ENCODE data around the gene TMEM217. TPM values are rescaled to one million over a fixed set of nuclear protein-coding genes. Genes with fewer than 3 reads are reported as not detected.

The TMEM217 gene
- total RNA-seq, 1 donor from 2014 or later, result 4.0 TPM

GRCh38 chr6:37177935-37178517 lies 79.9 kb downstream of the TMEM217 start:
- Mint-ChIP-seq H3K27ac (ENCODE audit: unreplicated experiment) (no peak overlapping the region), H3K4me1 (ENCODE audit: low read depth) (peaks cover 7% of the 10 kb centered on the region), H3K9me3 (ENCODE audit: low read depth) (no peaks in the 10 kb centered on the region), H3K27me3 (ENCODE audit: low read depth) (no peaks in the 10 kb centered on the region), H3K36me3 (ENCODE audit: low read depth) (peaks cover 20% of the 10 kb centered on the region), H3K4me3 (ENCODE audit: unreplicated experiment) (no peak overlapping the region)
- DNase-seq (ENCODE audit: low spot score), result no peak
- no peak for TF ChIP-seq CTCF (IDR thresholded peaks at IDR 0.05)

- H3K4me3 Mint-ChIP-seq (ENCODE audit: unreplicated experiment), result no peak overlapping the region
- H3K27me3 Mint-ChIP-seq (ENCODE audit: low read depth), result no peaks in the 10 kb centered on the region
- no peak for TF ChIP-seq CTCF (IDR thresholded peaks at IDR 0.05)
- no peak overlapping the region for H3K27ac Mint-ChIP-seq (ENCODE audit: unreplicated experiment)
- H3K9me3 Mint-ChIP-seq (ENCODE audit: low read depth), result no peaks in the 10 kb centered on the region
- H3K4me1 Mint-ChIP-seq (ENCODE audit: low read depth), result peaks cover 12% of the 10 kb centered on the region
- DNase-seq (ENCODE audit: low spot score), result no peak
- peaks cover 20% of the 10 kb centered on the region for H3K36me3 Mint-ChIP-seq (ENCODE audit: low read depth)
These were observed 80.6 kb downstream of the TMEM217 start for GRCh38 chr6:37177077-37177934.

- no peak for TF ChIP-seq CTCF (IDR thresholded peaks at IDR 0.05)
- Mint-ChIP-seq H3K36me3 (ENCODE audit: low read depth) (peaks cover 20% of the 10 kb centered on the region), H3K27me3 (ENCODE audit: low read depth) (no peaks in the 10 kb centered on the region)
These were observed 81.5 kb downstream of the TMEM217 start for GRCh38 chr6:37176268-37177076.

GRCh38 chr6:37175332-37176267 lies 82.3 kb downstream of the TMEM217 start:
- peaks cover 20% of the 10 kb centered on the region for H3K36me3 Mint-ChIP-seq (ENCODE audit: low read depth)
- no peaks in the 10 kb centered on the region for H3K27me3 Mint-ChIP-seq (ENCODE audit: low read depth)
- H3K4me1 Mint-ChIP-seq (ENCODE audit: low read depth), result peaks cover 27% of the 10 kb centered on the region
- no peaks in the 10 kb centered on the region for H3K9me3 Mint-ChIP-seq (ENCODE audit: low read depth)
- no peak overlapping the region for H3K4me3 Mint-ChIP-seq (ENCODE audit: unreplicated experiment)
- TF ChIP-seq CTCF (IDR thresholded peaks at IDR 0.05), result no peak
- H3K27ac Mint-ChIP-seq (ENCODE audit: unreplicated experiment), result no peak overlapping the region
- no peak for DNase-seq (ENCODE audit: low spot score)

More at GRCh38 chr6:37176268-37177076, 81.5 kb downstream of the TMEM217 start:
- Mint-ChIP-seq H3K27ac (ENCODE audit: unreplicated experiment) (no peak overlapping the region), H3K4me1 (ENCODE audit: low read depth) (peaks cover 21% of the 10 kb centered on the region), H3K9me3 (ENCODE audit: low read depth) (no peaks in the 10 kb centered on the region), H3K4me3 (ENCODE audit: unreplicated experiment) (no peak overlapping the region)
- DNase-seq (ENCODE audit: low spot score), result no peak

Data from chondrocyte (in vitro differentiated cells).